KOPT-K1 (cell line): Measurements from ENCODE around the gene SLAMF8.

Experiments used
- H3K27ac ChIP-seq: fragments of 200-600 bp; sonication (generic); 2 replicates; pipeline ENCODE4 v1.5.1; 2016; ENCODE audit warnings: antibody characterized with exemption, mild to moderate bottlenecking, low read depth, low read length; ENCODE audit not compliant: poor library complexity, severe bottlenecking
- H3K36me3 ChIP-seq: fragments of 200-600 bp; sonication (generic); 2 replicates; pipeline ENCODE4 v1.5.1; 2017; ENCODE audit warnings: antibody characterized with exemption, mild to moderate bottlenecking, low read length, moderate library complexity; ENCODE audit not compliant: insufficient read depth
- H3K9me3 ChIP-seq: fragments of 200-600 bp; sonication (generic); 2 replicates; pipeline ENCODE4 v1.5.1; 2017; ENCODE audit warnings: antibody characterized with exemption, low read length, mild to moderate bottlenecking; ENCODE audit not compliant: insufficient read depth, poor library complexity, severe bottlenecking

The SLAMF8 gene

GRCh38 chr1:159867664-159868026, 41.0 kb downstream of the SLAMF8 start:
- no peaks in the 10 kb centered on the region for H3K36me3 ChIP-seq
- H3K27ac ChIP-seq = no peak overlapping the region
- H3K9me3 ChIP-seq = no peaks in the 10 kb centered on the region

- H3K27ac ChIP-seq = no peak overlapping the region
- H3K36me3 ChIP-seq = no peaks in the 10 kb centered on the region
- H3K9me3 ChIP-seq = no peaks in the 10 kb centered on the region
Observed at GRCh38 chr1:159868766-159869165, 42.1 kb downstream of the SLAMF8 start.

GRCh38 chr1:159869173-159869572, 42.5 kb downstream of the SLAMF8 start:
- Histone ChIP-seq H3K9me3 (no peaks in the 10 kb centered on the region), H3K27ac (no peak overlapping the region), H3K36me3 (no peaks in the 10 kb centered on the region)

- H3K36me3 ChIP-seq = no peaks in the 10 kb centered on the region
- H3K9me3 ChIP-seq = no peaks in the 10 kb centered on the region
- no peak overlapping the region for H3K27ac ChIP-seq
Observed at GRCh38 chr1:159869607-159870006, 42.9 kb downstream of the SLAMF8 start.

GRCh38 chr1:159870704-159871103, 44.0 kb downstream of the SLAMF8 start:
- no peaks in the 10 kb centered on the region for H3K36me3 ChIP-seq
- H3K27ac ChIP-seq = no peak overlapping the region
- H3K9me3 ChIP-seq = no peaks in the 10 kb centered on the region

GRCh38 chr1:159872891-159873290, 46.2 kb downstream of the SLAMF8 start:
- no peaks in the 10 kb centered on the region for H3K36me3 ChIP-seq
- no peak overlapping the region for H3K27ac ChIP-seq
- H3K9me3 ChIP-seq = no peaks in the 10 kb centered on the region

GRCh38 chr1:159873530-159874143, 47.0 kb downstream of the SLAMF8 start:
- no peaks in the 10 kb centered on the region for H3K36me3 ChIP-seq

GRCh38 chr1:159877695-159878444, 51.2 kb downstream of the SLAMF8 start:
- no peaks in the 10 kb centered on the region for H3K9me3 ChIP-seq
- H3K27ac ChIP-seq = no peak overlapping the region
- H3K36me3 ChIP-seq = no peaks in the 10 kb centered on the region

More at GRCh38 chr1:159873530-159874143, 47.0 kb downstream of the SLAMF8 start:
- H3K9me3 ChIP-seq = no peaks in the 10 kb centered on the region
- H3K27ac ChIP-seq = no peak overlapping the region

GRCh38 chr1:159879136-159879535, 52.5 kb downstream of the SLAMF8 start:
- Histone ChIP-seq H3K9me3 (no peaks in the 10 kb centered on the region), H3K36me3 (no peaks in the 10 kb centered on the region), H3K27ac (no peak overlapping the region)

GRCh38 chr1:159879977-159880376, 53.3 kb downstream of the SLAMF8 start:
- Histone ChIP-seq H3K9me3 (no peaks in the 10 kb centered on the region), H3K36me3 (no peaks in the 10 kb centered on the region), H3K27ac (no peak overlapping the region)

GRCh38 chr1:159880430-159880829, 53.8 kb downstream of the SLAMF8 start:
- no peaks in the 10 kb centered on the region for H3K36me3 ChIP-seq
- H3K9me3 ChIP-seq = no peaks in the 10 kb centered on the region
- H3K27ac ChIP-seq = no peak overlapping the region

GRCh38 chr1:159881622-159882526, 55.2 kb downstream of the SLAMF8 start:
- no peaks in the 10 kb centered on the region for H3K36me3 ChIP-seq
- no peaks in the 10 kb centered on the region for H3K9me3 ChIP-seq
- no peak overlapping the region for H3K27ac ChIP-seq

- no peak overlapping the region for H3K27ac ChIP-seq
- H3K9me3 ChIP-seq = no peaks in the 10 kb centered on the region
- no peaks in the 10 kb centered on the region for H3K36me3 ChIP-seq
Observed at GRCh38 chr1:159882527-159882862, 55.8 kb downstream of the SLAMF8 start.

GRCh38 chr1:159883134-159883533, 56.5 kb downstream of the SLAMF8 start:
- no peaks in the 10 kb centered on the region for H3K9me3 ChIP-seq

GRCh38 chr1:159884296-159884695, 57.6 kb downstream of the SLAMF8 start:
- Histone ChIP-seq H3K9me3 (no peaks in the 10 kb centered on the region), H3K27ac (no peak overlapping the region), H3K36me3 (no peaks in the 10 kb centered on the region)

More at GRCh38 chr1:159883134-159883533, 56.5 kb downstream of the SLAMF8 start:
- Histone ChIP-seq H3K27ac (no peak overlapping the region), H3K36me3 (no peaks in the 10 kb centered on the region)
